GM19238 (cell line): ENCODE results near the gene DCAF17.
"Not testable (repeated sequence)": the region's sequence is repeated elsewhere in the genome, so short reads cannot be mapped to it uniquely, and the experiment has no call there.

Experiments
- DNase-seq: peaks from one replicate; pipeline ENCODE4 v3.0.0; 2011; ENCODE audit warnings: low spot score; ENCODE audit not compliant: insufficient read length

The DCAF17 gene

GRCh38 chr2:171452773-171453172, 18.7 kb downstream of the DCAF17 start:
- DNase-seq, result no peak

- no peak for DNase-seq
These were observed 25.5 kb downstream of the DCAF17 start for GRCh38 chr2:171459498-171459897.

- no peak for DNase-seq
These were observed 26.5 kb downstream of the DCAF17 start for GRCh38 chr2:171460537-171460936.

DNA sequence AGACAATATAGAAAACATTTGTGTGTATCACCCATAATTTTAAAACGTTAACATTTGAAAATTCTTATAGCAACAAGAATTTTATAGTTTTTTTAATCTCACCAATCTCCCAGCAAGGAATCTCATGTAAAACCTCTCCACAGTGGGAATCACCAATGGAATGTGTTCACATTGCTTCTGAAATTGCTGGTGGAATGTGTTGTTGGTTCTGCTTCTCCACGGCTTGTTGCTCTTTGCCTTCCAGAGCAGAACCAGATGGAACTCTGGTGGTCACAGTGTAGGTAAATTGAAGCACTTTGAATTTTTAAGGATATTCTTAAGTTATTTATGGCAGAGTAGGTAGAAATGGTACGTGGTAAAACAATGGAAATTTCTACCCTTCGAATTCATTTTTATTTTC, 35.1 kb downstream of the DCAF17 start:
- DNase-seq, result no peak

DNA sequence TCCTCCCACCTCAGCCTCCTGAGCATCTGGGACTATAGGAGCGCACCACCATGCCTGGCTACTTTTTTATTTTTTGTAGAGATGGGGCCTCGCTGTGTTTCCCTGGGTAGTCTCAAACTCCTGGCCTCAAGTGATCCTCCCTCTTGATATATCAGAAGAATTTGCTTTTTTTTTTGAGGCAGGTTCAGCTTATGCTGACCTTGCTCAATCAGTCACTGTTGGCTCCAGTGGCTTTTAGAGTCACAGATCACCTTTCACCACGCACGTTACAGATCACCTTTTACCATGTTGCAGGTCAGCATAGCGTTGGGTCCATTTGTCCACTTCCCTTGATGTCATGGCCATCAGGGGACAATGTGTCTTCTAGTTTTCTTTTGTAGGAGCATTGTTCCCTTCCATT, 36.1 kb downstream of the DCAF17 start:
- DNase-seq, result no peak

GRCh38 chr2:171475979-171476378, 42.0 kb downstream of the DCAF17 start:
- DNase-seq, result no peak

DNA sequence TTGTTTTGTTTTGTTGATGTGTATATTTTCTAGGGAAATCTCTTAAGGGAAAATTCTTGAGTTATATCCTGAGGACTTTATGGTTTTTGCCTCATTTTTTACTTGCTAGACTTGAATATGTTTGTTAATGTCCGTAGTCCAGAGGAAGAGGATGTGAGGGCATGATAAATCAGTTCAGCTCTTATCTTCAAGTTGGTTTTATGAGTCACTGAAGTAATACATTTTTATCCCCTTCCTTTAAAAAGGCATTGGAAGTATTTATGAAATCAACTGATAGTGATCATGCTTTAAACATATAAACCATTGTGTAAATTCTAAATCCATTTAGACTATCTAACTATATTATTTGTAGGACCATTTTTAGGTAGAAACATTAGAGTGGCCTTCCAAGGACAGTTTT, 44.3 kb downstream of the DCAF17 start:
- no peak for DNase-seq

- DNase-seq, result no peak
These were observed 45.3 kb downstream of the DCAF17 start for GRCh38 chr2:171479154-171479814.

DNA sequence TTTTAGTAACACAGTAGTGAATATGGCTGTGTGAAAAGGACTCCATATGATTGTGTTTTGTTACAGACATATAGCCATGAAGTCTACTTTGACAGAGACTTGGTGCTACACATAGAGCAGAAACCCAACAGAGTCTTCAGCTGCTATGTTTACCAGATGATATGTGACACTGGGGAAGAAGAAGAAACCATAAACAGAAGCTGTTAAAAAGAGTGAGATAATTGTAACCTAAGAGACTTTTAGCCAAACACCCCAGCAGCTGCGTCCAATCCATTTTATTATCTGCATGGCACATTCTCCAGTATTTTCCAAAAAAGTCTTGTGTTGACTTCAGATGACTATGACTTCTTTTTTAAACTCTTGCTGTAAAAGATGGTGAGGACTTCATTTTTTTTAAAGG, 46.9 kb downstream of the DCAF17 start:
- DNase-seq, result no peak

GRCh38 chr2:171482308-171482707, 48.3 kb downstream of the DCAF17 start:
- DNase-seq, result no peak

DNA sequence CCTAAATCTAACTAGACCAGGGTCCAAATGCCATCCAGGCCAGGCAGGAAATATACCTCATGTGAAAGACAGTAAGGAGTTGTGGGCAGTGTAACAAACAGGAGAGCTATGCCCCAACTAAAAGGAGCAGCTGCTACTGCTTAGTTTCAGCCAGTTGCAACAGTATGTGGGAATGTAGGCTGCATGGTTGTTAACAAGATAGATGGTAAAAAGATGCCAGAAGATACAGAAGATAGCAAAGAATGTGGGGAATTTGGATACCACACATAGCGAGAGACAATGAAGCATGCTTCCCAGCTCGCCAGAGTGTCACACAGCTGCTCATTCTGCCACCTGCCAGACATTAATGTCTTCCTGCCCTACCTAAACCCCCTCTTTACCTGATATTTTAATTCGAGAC, 48.9 kb downstream of the DCAF17 start:
- no peak for DNase-seq

DNA sequence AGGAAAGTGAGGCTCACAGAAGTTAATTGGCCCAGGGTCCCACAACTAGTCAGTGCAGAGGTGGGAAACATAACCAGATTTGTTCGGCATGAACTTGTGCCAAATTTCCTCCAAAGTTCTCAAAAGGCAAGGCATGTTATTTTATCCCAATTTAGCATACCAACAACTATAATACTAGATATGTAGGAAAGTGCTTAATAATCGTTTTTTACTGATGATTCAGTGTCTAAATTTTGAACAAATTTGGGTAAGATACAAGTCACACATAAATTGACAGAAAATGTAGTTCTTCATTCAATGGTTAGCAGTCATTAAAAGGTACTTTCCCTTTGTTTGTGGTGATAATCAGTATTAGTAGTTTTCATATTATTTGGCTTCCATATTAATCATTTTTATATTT, 49.8 kb downstream of the DCAF17 start:
- no peak for DNase-seq

- no peak for DNase-seq
These were observed 51.1 kb downstream of the DCAF17 start for GRCh38 chr2:171485116-171485515.

DNA sequence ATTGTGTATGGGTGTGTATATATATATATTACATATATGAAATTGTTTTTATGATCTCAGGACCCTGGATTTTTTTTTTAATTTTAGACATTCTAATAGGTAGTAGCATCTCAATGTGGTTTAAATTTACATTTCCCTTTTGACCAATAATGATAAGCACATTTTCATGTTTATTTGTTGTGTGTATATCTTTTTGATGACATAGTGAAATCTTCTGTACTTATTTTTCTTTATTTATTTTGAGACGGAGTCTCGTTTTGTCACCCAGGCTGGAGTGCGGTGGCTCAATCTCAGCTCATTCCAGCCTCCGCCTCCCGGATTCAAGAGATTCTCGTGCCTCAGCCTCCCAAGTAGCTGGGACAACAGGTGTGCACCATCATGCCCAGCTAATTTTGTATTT, 53.2 kb downstream of the DCAF17 start:
- DNase-seq, result no peak

GRCh38 chr2:171487803-171488259, 53.8 kb downstream of the DCAF17 start:
- DNase-seq, result no peak

DNA sequence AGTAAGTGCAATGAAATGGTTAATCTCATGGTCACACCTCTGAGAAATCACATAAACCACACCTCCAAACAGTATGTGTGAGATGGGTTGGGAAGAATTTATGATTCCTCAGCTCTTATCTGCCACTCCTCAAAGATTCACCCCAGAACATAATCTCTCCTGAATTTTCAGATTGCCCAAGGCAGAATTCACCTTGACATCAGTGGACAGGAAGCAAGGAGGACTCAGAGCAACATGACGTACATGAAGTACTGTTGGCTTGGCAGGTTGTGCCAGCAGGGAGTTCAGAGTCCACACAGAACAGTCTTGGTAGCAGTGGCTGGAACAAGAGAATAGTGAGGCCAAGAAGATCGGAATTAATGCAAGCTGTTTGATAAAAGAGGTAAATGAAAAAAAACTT, 56.6 kb downstream of the DCAF17 start:
- DNase-seq, result no peak

- DNase-seq, result no peak
These were observed 57.3 kb downstream of the DCAF17 start for GRCh38 chr2:171491292-171491691.

DNA sequence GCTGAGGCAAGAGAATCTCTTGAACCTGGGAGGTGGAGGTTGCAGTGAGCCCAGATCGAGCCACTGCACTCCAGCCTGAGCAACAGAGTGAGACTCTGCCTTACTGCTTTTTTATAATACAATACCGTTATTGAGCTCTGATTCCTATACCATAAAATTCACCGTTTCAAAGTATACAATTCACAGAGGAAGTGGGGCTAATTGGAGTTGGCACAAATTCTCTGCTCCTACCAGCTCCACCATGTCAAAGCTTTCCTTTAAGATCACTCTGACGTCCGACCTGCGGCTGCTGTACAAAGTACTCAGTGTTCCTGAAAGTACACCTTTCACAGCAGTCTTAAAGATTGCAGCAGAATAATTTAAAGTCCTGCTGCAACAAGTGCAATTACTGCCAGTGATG, 58.6 kb downstream of the DCAF17 start:
- DNase-seq, result no peak

DNA sequence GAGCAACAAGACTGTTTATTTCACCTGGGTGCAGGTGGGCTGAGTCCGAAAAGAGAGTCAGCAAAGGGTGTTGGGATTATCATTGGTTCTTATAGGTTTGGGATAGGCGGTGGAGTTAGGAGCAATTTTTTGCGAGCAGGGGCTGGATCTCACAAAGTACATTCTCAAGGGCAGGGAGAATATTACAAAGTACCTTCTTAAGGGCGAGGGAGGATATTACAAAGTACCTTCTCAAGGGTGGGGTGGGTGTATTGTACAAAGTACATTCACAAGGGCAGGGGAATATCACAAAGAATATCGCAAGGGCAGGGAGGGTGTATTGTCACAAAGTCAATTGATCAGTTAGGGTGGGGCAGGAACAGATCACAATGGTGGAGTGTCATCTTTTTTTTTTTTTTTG, 63.6 kb downstream of the DCAF17 start:
- not testable (repeated sequence) for DNase-seq

GRCh38 chr2:171505374-171505773, 71.3 kb downstream of the DCAF17 start:
- DNase-seq, result no peak

DNA sequence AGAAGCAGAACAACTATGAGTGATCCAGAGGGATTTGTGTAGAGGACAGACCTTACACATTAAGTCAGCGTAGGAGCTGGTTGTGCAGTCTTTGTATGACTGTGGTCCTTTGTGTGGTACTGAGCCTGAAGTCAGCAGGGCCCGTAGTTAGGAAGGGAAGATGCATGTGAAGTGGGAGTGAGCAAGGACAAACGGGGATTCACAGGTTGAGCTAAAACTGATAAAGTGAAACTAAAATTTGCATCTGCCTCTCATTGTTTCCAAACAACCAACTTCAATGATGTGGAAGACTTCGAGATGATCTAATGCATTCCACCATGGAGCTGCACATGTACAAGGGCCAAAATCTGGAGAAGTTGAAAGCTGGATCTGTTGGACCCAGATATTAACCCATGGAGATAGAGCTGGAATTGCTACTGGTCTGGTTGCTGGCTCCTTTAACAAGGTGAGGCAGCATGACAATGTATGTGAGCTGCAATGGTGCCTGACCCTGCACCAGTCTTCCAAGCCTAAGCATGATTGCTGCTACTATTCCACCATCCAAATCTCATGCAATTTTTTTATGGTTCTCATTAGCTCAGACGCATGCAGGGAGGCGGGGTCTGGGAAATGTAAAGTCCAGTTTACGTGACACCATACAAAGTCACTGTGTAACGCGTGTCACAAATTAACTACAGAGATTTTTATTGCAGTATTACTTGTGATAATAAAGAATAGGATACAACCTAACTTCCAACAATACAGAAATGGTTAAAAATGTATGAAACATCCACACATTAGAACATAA, 76.1 kb downstream of the DCAF17 start:
- DNase-seq, result peak; percentile 21

DNA sequence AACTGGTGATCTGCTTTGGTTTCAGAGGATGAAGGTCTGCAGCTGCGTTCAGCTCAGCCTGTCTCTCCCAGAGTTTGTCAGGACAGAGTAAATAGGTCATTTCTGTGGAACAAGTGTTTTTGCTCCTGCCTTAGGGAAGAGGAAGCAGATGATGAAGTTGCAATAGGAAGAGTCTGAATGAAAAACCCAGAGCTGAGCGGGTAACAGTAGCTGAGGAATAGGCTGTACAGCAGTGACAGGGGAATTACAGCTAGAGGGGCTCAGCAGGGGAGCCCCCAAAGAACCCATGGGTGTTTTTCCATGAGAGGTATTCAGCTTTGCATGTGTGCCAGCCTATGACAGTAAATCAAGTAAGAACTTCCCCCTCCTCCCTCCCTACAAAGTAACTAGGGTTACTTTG, 78.0 kb downstream of the DCAF17 start:
- DNase-seq, result no peak

- no peak for DNase-seq
These were observed 78.7 kb downstream of the DCAF17 start for GRCh38 chr2:171512683-171513195.
